ENCODE measurements around the gene ZBTB20. TPM values are rescaled to one million over a fixed set of nuclear protein-coding genes. Genes with fewer than 3 reads are reported as not detected.
A peak's percentile ranks its signal among the peaks of the same experiment; 100 is the strongest.

ZBTB20 gene
- total and polyA plus RNA-seq, 2 of the 4 experiments (the other 2 are of a cell fraction): 0.75 to 14.7 TPM

DNA sequence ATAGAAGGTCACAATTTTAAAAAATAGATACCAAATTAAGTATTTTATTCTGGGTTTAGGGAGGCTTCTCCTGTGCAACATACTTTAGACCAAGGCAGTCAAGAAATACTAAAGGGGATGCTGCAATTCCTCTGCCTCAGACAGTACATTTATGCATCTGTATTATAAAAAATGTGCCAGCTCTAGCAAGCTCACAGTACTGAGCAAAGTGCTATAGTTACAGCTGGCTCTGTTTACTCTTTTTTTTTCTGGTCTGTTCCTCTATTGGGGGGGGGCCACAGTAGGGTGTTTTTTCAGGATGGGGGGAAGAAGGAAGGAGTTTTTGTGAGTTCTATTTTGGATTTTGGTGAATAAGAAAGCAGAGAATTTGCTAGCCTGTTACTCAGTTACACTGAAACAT is 668.3 kb downstream of the ZBTB20 start:
- Histone ChIP-seq H3K4me1 (ENCODE audit: control insufficient read depth, insufficient read depth, low read length) (peaks cover 3% of the 10 kb centered on the region), H3K4me3 (ENCODE audit: insufficient read depth, low read depth, low read length) (no peak overlapping the region), H3K9ac (ENCODE audit: low read depth, low read length) (no peak overlapping the region), H3K27me3 (ENCODE audit: control insufficient read depth, insufficient read depth, low read length) (no peaks in the 10 kb centered on the region), H3K14ac (replicated peaks; ENCODE audit: low read depth, low read length) (no peak overlapping the region), H3K4ac (ENCODE audit: low read depth, low read length) (no peak overlapping the region), H2AK9ac (replicated peaks; ENCODE audit: low read depth, low read length, poor library complexity) (no peak overlapping the region), H3K79me1 (ENCODE audit: low read depth in 1 of 2, low read length in 2 of 2) (peaks cover 4 to 25% of the 10 kb centered on the region in 2 experiments; a peak in 3 of 4 replicates), H2AFZ (replicated peaks; ENCODE audit: low read length, poor library complexity) (no peak overlapping the region), H3K56ac (ENCODE audit: extremely low read depth, insufficient read depth, low read length) (no peak overlapping the region), H2BK120ac (ENCODE audit: low read depth, low read length) (no peak overlapping the region), H2BK20ac (ENCODE audit: low read depth, low read length) (no peak overlapping the region), H3K18ac (ENCODE audit: low read depth, low read length) (no peak overlapping the region), H2AK5ac (ENCODE audit: low read depth, low read length) (no peak overlapping the region), H4K91ac (ENCODE audit: insufficient read depth, low read depth, low read length) (no peak overlapping the region), H3K4me2 (ENCODE audit: low read depth, low read length) (no peak overlapping the region), H2BK5ac (ENCODE audit: low read depth, low read length, poor library complexity, severe bottlenecking) (no peak overlapping the region), H4K20me1 (ENCODE audit: insufficient read depth, low read length) (no peaks in the 10 kb centered on the region; the same call in 1 of the 2 replicates), H4K8ac (ENCODE audit: low read depth in 2 of 2, low read length in 2 of 2) (no peak overlapping the region), H3K9me1 (ENCODE audit: insufficient read depth, low read length) (peaks cover 7% of the 10 kb centered on the region; the same call in 1 of the 2 replicates), H3K9me3 (ENCODE audit: control insufficient read depth, insufficient read depth, low read length) (no peaks in the 10 kb centered on the region), H3K23ac (ENCODE audit: low read depth, low read length) (no peak overlapping the region), H4K5ac (ENCODE audit: low read depth, low read length) (no peak overlapping the region), H3K27ac (ENCODE audit: insufficient read depth, low read length) (no peak overlapping the region; the same call in 1 of the 2 replicates), H2BK15ac (ENCODE audit: low read depth, low read length) (no peak overlapping the region), H3K36me3 (ENCODE audit: control insufficient read depth, insufficient read depth, low read length) (no peaks in the 10 kb centered on the region)
- intact Hi-C loops (cut with micrococcal nuclease) (no loop called here), dilution Hi-C loops (cut with HindIII; ENCODE audit: low sequenced_read_pairs, unreplicated experiment) (no loop called here), in situ Hi-C loops (cut with MboI; ENCODE audit: low sequenced_read_pairs) (no loop called here)
- BruUV-seq (replicated peaks): no TSS peak
- peak; percentile 50 for ATAC-seq (ENCODE audit: low read depth)
- TF ChIP-seq ELK1 (IDR thresholded peaks at IDR 0.05; ENCODE audit: borderline replicate concordance, low read depth, low read length) (no peak), RFX5 (IDR thresholded peaks at IDR 0.05; ENCODE audit: low read depth, low read length) (no peak), CHD1 (IDR thresholded peaks at IDR 0.05; ENCODE audit: low read depth, low read length) (no peak), BHLHE40 (IDR thresholded peaks at IDR 0.05; ENCODE audit: low read depth, low read length) (no peak), RAD21 (IDR thresholded peaks at IDR 0.05; ENCODE audit: low read length) (no peak)
- TF ChIP-seq, protein P1, sequence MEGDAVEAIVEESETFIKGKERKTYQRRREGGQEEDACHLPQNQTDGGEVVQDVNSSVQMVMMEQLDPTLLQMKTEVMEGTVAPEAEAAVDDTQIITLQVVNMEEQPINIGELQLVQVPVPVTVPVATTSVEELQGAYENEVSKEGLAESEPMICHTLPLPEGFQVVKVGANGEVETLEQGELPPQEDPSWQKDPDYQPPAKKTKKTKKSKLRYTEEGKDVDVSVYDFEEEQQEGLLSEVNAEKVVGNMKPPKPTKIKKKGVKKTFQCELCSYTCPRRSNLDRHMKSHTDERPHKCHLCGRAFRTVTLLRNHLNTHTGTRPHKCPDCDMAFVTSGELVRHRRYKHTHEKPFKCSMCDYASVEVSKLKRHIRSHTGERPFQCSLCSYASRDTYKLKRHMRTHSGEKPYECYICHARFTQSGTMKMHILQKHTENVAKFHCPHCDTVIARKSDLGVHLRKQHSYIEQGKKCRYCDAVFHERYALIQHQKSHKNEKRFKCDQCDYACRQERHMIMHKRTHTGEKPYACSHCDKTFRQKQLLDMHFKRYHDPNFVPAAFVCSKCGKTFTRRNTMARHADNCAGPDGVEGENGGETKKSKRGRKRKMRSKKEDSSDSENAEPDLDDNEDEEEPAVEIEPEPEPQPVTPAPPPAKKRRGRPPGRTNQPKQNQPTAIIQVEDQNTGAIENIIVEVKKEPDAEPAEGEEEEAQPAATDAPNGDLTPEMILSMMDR (conservative IDR thresholded peaks at IDR 0.05; ENCODE audit: low read depth, low read length): no peak
- ChIA-PET CTCF (no interaction called here), POLR2A (ENCODE audit: unreplicated experiment) (no interaction called here)
- DNase-seq: no peak

All from IMR-90 (cell line).